ENCODE data around the gene FAM120B. TPM values are rescaled to one million over a fixed set of nuclear protein-coding genes. Genes with fewer than 3 reads are reported as not detected.
A peak's percentile ranks its signal among the peaks of the same experiment; 100 is the strongest.

Gene FAM120B
- total and polyA plus RNA-seq, 2 of the 4 experiments (the other 2 are of a cell fraction): 15.3 to 28.0 TPM

DNA sequence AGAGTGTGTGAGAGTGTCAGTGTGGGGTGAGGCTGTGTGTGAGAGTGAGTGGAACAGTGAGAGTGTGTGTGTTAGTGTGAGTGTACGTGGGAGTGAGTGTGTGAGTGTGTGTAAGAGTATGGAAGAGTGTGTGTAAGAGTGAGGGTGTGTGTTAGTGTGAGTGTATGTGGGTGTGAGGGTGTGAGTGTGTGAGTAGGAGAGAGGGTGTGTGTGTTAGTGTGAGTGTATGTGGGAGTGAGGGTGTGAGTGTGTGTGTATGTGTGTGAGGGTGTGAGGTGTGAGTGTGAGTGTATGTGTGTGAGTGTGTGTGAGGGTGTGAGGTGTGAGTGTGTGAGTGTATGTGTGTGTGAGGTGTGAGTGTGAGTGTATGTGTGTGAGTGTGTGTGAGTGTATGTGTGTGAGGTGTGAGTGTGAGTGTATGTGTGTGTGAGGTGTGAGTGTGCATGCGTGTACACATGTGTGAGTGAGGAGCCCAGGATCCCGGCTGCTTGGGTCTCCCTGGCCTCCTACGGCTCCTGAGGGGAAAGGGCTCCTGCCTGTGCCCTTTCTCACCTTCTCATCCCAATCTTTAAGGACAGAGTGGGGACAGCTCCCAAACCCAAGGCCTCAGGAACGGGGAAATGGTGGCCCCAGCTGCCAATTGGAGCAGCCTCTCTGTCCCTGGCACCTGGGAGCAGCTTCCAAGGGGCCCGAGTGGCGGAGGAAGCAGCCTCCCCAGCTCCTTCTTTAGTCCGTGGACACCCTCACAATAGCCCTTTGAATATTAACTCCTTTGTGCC lies 146.4 kb downstream of the FAM120B start:
- Histone ChIP-seq H4K5ac (ENCODE audit: low read depth, low read length) (no peak overlapping the region), H3K27ac (ENCODE audit: insufficient read depth, low read length) (no peak overlapping the region), H3K23ac (ENCODE audit: low read depth, low read length) (no peak overlapping the region), H3K9ac (ENCODE audit: low read depth, low read length) (no peak overlapping the region), H3K18ac (ENCODE audit: low read depth, low read length) (no peak overlapping the region), H3K36me3 (ENCODE audit: control insufficient read depth, insufficient read depth, low read length) (no peaks in the 10 kb centered on the region), H3K4me1 (ENCODE audit: control insufficient read depth, insufficient read depth, low read length) (no peaks in the 10 kb centered on the region), H4K8ac (ENCODE audit: low read depth in 2 of 2, low read length in 2 of 2) (no peak overlapping the region), H3K56ac (ENCODE audit: extremely low read depth, insufficient read depth, low read length) (no peak overlapping the region), H2AK9ac (replicated peaks; ENCODE audit: low read depth, low read length, poor library complexity) (peak overlapping the region; percentile 57), H2AK5ac (ENCODE audit: low read depth, low read length) (peak overlapping the region; percentile 24), H3K14ac (replicated peaks; ENCODE audit: low read depth, low read length) (no peak overlapping the region), H3K79me1 (ENCODE audit: low read depth in 1 of 2, low read length in 2 of 2) (no peaks in the 10 kb centered on the region), H3K9me1 (ENCODE audit: insufficient read depth, low read length) (0 out of 2 replicates have a peak, but pooled peaks cover 3% of the 10 kb centered on the region), H3K9me3 (ENCODE audit: control insufficient read depth, insufficient read depth, low read length) (no peaks in the 10 kb centered on the region), H3K27me3 (ENCODE audit: control insufficient read depth, insufficient read depth, low read length) (peaks cover 2% of the 10 kb centered on the region; the same call in 1 of the 2 replicates), H3K4me3 (ENCODE audit: insufficient read depth, low read depth, low read length) (no peak overlapping the region), H3K4ac (ENCODE audit: low read depth, low read length) (no peak overlapping the region), H3K4me2 (ENCODE audit: low read depth, low read length) (no peak overlapping the region), H4K20me1 (ENCODE audit: insufficient read depth, low read length) (no peaks in the 10 kb centered on the region), H2AFZ (replicated peaks; ENCODE audit: low read length, poor library complexity) (peak overlapping the region; percentile 63), H2BK15ac (ENCODE audit: low read depth, low read length) (no peak overlapping the region), H2BK120ac (ENCODE audit: low read depth, low read length) (no peak overlapping the region), H4K91ac (ENCODE audit: insufficient read depth, low read depth, low read length) (no peak overlapping the region), H2BK20ac (ENCODE audit: low read depth, low read length) (no peak overlapping the region), H2BK5ac (ENCODE audit: low read depth, low read length, poor library complexity, severe bottlenecking) (peak overlapping the region; percentile 79)
- no TSS peak for BruUV-seq (replicated peaks)
- DNase-seq: no peak
- dilution Hi-C loops (cut with HindIII; ENCODE audit: low sequenced_read_pairs, unreplicated experiment): no loop called here
- TF ChIP-seq MAZ (IDR thresholded peaks at IDR 0.05; ENCODE audit: borderline replicate concordance, low read depth, low read length): no peak
- TF ChIP-seq, protein P1, sequence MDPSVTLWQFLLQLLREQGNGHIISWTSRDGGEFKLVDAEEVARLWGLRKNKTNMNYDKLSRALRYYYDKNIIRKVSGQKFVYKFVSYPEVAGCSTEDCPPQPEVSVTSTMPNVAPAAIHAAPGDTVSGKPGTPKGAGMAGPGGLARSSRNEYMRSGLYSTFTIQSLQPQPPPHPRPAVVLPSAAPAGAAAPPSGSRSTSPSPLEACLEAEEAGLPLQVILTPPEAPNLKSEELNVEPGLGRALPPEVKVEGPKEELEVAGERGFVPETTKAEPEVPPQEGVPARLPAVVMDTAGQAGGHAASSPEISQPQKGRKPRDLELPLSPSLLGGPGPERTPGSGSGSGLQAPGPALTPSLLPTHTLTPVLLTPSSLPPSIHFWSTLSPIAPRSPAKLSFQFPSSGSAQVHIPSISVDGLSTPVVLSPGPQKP (IDR thresholded peaks at IDR 0.05; ENCODE audit: borderline replicate concordance, low read depth, low read length): no peak
- no peak for TF ChIP-seq CHD1 (IDR thresholded peaks at IDR 0.05; ENCODE audit: low read depth, low read length)
- TF ChIP-seq BHLHE40 (IDR thresholded peaks at IDR 0.05; ENCODE audit: low read depth, low read length): no peak
- TF ChIP-seq CEBPB (IDR thresholded peaks at IDR 0.05; ENCODE audit: low read depth, low read length): no peak
- TF ChIP-seq RAD21 (IDR thresholded peaks at IDR 0.05; ENCODE audit: low read length): no peak
- TF ChIP-seq, protein P2, sequence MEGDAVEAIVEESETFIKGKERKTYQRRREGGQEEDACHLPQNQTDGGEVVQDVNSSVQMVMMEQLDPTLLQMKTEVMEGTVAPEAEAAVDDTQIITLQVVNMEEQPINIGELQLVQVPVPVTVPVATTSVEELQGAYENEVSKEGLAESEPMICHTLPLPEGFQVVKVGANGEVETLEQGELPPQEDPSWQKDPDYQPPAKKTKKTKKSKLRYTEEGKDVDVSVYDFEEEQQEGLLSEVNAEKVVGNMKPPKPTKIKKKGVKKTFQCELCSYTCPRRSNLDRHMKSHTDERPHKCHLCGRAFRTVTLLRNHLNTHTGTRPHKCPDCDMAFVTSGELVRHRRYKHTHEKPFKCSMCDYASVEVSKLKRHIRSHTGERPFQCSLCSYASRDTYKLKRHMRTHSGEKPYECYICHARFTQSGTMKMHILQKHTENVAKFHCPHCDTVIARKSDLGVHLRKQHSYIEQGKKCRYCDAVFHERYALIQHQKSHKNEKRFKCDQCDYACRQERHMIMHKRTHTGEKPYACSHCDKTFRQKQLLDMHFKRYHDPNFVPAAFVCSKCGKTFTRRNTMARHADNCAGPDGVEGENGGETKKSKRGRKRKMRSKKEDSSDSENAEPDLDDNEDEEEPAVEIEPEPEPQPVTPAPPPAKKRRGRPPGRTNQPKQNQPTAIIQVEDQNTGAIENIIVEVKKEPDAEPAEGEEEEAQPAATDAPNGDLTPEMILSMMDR (conservative IDR thresholded peaks at IDR 0.05; ENCODE audit: low read depth, low read length): no peak
- TF ChIP-seq RCOR1 (IDR thresholded peaks at IDR 0.05; ENCODE audit: insufficient replicate concordance, low read length): no peak
- no peak for TF ChIP-seq FOS (IDR thresholded peaks at IDR 0.05; ENCODE audit: low read depth, low read length)
- TF ChIP-seq RFX5 (IDR thresholded peaks at IDR 0.05; ENCODE audit: low read depth, low read length): no peak
- no peak for TF ChIP-seq POLR2A (IDR thresholded peaks at IDR 0.05; ENCODE audit: low read depth, low read length)
- TF ChIP-seq, protein P3, sequence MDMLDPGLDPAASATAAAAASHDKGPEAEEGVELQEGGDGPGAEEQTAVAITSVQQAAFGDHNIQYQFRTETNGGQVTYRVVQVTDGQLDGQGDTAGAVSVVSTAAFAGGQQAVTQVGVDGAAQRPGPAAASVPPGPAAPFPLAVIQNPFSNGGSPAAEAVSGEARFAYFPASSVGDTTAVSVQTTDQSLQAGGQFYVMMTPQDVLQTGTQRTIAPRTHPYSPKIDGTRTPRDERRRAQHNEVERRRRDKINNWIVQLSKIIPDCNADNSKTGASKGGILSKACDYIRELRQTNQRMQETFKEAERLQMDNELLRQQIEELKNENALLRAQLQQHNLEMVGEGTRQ (IDR thresholded peaks at IDR 0.05; ENCODE audit: low read depth, low read length): no peak
- no peak for TF ChIP-seq MAFK (IDR thresholded peaks at IDR 0.05; ENCODE audit: low read depth, low read length)
- no peak for TF ChIP-seq SMC3 (IDR thresholded peaks at IDR 0.05; ENCODE audit: low read depth, low read length)
- TF ChIP-seq MXI1 (IDR thresholded peaks at IDR 0.05; ENCODE audit: borderline replicate concordance, low read depth, low read length): no peak
- no peak for TF ChIP-seq NFE2L2 (IDR thresholded peaks at IDR 0.05; ENCODE audit: low read depth, low read length)
- intact Hi-C loops (cut with micrococcal nuclease): no loop called here
- no peak for ATAC-seq (ENCODE audit: low read depth)
- whole genome bisulfite sequencing, 2 experiments (ENCODE audit: extremely low coverage in 2 of 2, insufficient read length in 1 of 2): 54 to 100% methylated on average over 1 to 2 of the region's 8 CpGs
- in situ Hi-C loops (cut with MboI; ENCODE audit: low sequenced_read_pairs): no loop called here
- CTCF ChIA-PET: no interaction called here
- POLR2A ChIA-PET (ENCODE audit: unreplicated experiment): no interaction called here
